Liver (tissue), 9 donors: ENCODE results near the gene ENOPH1. TPM values are rescaled to one million over a fixed set of nuclear protein-coding genes. Genes with fewer than 3 reads are reported as not detected.

Experiments used
- DNase-seq: peaks from one replicate; pipeline ENCODE4 v3.0.0-alpha.2; 2017; ENCODE audit warnings: low spot score
- H3K27ac ChIP-seq, 2 donors: one replicate each; pipeline ENCODE4 v1.7.0; 2013; ENCODE audit warnings: inconsistent platforms in 2 of 2, low read length in 2 of 2, control low read depth in 1 of 2, low read depth in 1 of 2, mild to moderate bottlenecking in 1 of 2
- H3K27me3 ChIP-seq, 4 donors: one replicate each; pipeline versions ENCODE4 v1.6.1 to v1.7.0; 2013; ENCODE audit warnings: low read length in 3 of 4, inconsistent platforms in 1 of 4, mild to moderate bottlenecking in 1 of 4, moderate library complexity in 1 of 4; ENCODE audit not compliant: control insufficient read depth in 4 of 4, insufficient read depth in 4 of 4
- H3K36me3 ChIP-seq, 4 donors: one replicate each; pipeline versions ENCODE4 v1.6.1 to v1.7.0; 2013; ENCODE audit warnings: low read length in 3 of 4, mild to moderate bottlenecking in 3 of 4, low read depth in 1 of 4, moderate library complexity in 1 of 4; ENCODE audit not compliant: control insufficient read depth in 4 of 4, insufficient read depth in 3 of 4
- H3K4me1 ChIP-seq, 4 donors: one replicate each; pipeline versions ENCODE4 v1.6.1 to v1.7.0; 2013; ENCODE audit warnings: low read length in 3 of 4, mild to moderate bottlenecking in 3 of 4, moderate library complexity in 1 of 4; ENCODE audit not compliant: control insufficient read depth in 4 of 4, insufficient read depth in 4 of 4
- H3K4me3 ChIP-seq, 3 donors: one replicate each; pipeline versions ENCODE4 v1.6.1 to v1.7.0; 2013; ENCODE audit warnings: low read length in 3 of 3, control low read depth in 1 of 3, low read depth in 1 of 3, mild to moderate bottlenecking in 1 of 3
- H3K9ac ChIP-seq, 2 donors: one replicate each; pipeline ENCODE4 v1.7.0; 2013; ENCODE audit warnings: low read length in 2 of 2, mild to moderate bottlenecking in 2 of 2, moderate library complexity in 2 of 2, control low read depth in 1 of 2, low read depth in 1 of 2
- H3K9me3 ChIP-seq, 4 donors: one replicate each; pipeline versions ENCODE4 v1.6.1 to v1.7.0; 2013; ENCODE audit warnings: low read length in 3 of 4; ENCODE audit not compliant: control insufficient read depth in 4 of 4
- EGR1 ChIP-seq, 2 donors: IDR thresholded peaks; 2 replicates each; pipeline ENCODE4 v1.6.1; 2016 to 2018; ENCODE audit warnings: antibody characterized with exemption in 2 of 2, low read depth in 2 of 2
- FOXA1 ChIP-seq: IDR thresholded peaks from 2 replicates; pipeline ENCODE4 v1.6.1; 2016; ENCODE audit warnings: antibody characterized with exemption
- FOXA2 ChIP-seq: IDR thresholded peaks from 2 replicates; pipeline ENCODE4 v1.6.1; 2016; ENCODE audit warnings: antibody characterized with exemption
- GABPA ChIP-seq, 2 donors: IDR thresholded peaks in 1 of 2; conservative IDR thresholded peaks in 1 of 2; 2 replicates each; pipeline ENCODE4 v1.6.1; 2016; ENCODE audit warnings: antibody characterized with exemption in 2 of 2, mild to moderate bottlenecking in 1 of 2, moderate library complexity in 1 of 2
- HNF4A ChIP-seq, 2 donors: conservative IDR thresholded peaks; 2 replicates each; pipeline ENCODE4 v1.6.1; 2016; ENCODE audit warnings: antibody characterized with exemption in 2 of 2, mild to moderate bottlenecking in 2 of 2
- HNF4G ChIP-seq: IDR thresholded peaks from 2 replicates; pipeline ENCODE4 v1.6.1; 2016; ENCODE audit warnings: antibody characterized with exemption
- JUND ChIP-seq, 2 donors: IDR thresholded peaks; 2 replicates each; pipeline ENCODE4 v1.6.1; 2016; ENCODE audit warnings: antibody characterized with exemption in 2 of 2
- NR2F2 ChIP-seq: IDR thresholded peaks from 2 replicates; pipeline ENCODE4 v1.6.1; 2016; ENCODE audit warnings: antibody characterized with exemption
- RAD21 ChIP-seq, 2 donors: IDR thresholded peaks; 2 replicates each; pipeline ENCODE4 v1.6.1; 2016; ENCODE audit warnings: antibody characterized with exemption in 2 of 2, mild to moderate bottlenecking in 2 of 2
- RXRA ChIP-seq, 2 donors: IDR thresholded peaks; 2 replicates each; pipeline ENCODE4 v1.6.1; 2017 to 2018; ENCODE audit warnings: antibody characterized with exemption in 2 of 2, mild to moderate bottlenecking in 1 of 2
- SP1 ChIP-seq: IDR thresholded peaks from 2 replicates; pipeline ENCODE4 v1.6.1; 2018; ENCODE audit warnings: antibody characterized with exemption, mild to moderate bottlenecking
- TAF1 ChIP-seq: conservative IDR thresholded peaks from 2 replicates; pipeline ENCODE4 v1.6.1; 2016; ENCODE audit warnings: antibody characterized with exemption, mild to moderate bottlenecking
- YY1 ChIP-seq: IDR thresholded peaks from 2 replicates; pipeline ENCODE4 v1.6.1; 2016; ENCODE audit warnings: antibody characterized with exemption, mild to moderate bottlenecking
- WGBS: extraction: QIAGEN DNeasy Blood & Tissue Kit; methylation state at CpG from one replicate; pipeline ENCODE4 v1.1.7; 2013; 5-methylcytosine and 5-hydroxymethylcytosine counted together
- polyA plus RNA-seq, 2 donors: library from polyadenylated mRNA; stranded (reverse) in 1 of 2; unstranded in 1 of 2; fragments of 200-250 nt in 1 of 2; fragments of >200 nt in 1 of 2; fragmentation: Nextera tagmentation in 1 of 2; extraction: Ambion mirVana in 1 of 2; gene quantifications; one replicate each; pipeline versions ENCODE4 v1.2.1 to v1.2.3, GENCODE V29; 2013 to 2015
- total RNA-seq, 2 donors: library from RNA; depleted of rRNA; stranded (reverse); fragments of >200 nt; gene quantifications; one replicate each; pipeline ENCODE4 v1.2.3, GENCODE V29; 2014
- TF ChIP-seq, protein P1 (sequence below): IDR thresholded peaks from 2 replicates; pipeline ENCODE4 v1.6.1; 2016; ENCODE audit warnings: antibody characterized with exemption
- TF ChIP-seq, protein P2 (sequence below): IDR thresholded peaks from 2 replicates; pipeline ENCODE4 v1.6.1; 2016; ENCODE audit warnings: antibody characterized with exemption
- TF ChIP-seq, protein P3 (sequence below): IDR thresholded peaks from 2 replicates; pipeline ENCODE4 v1.6.1; 2016; ENCODE audit warnings: antibody characterized with exemption
- TF ChIP-seq, protein P4 (sequence below): IDR thresholded peaks from 2 replicates; pipeline ENCODE4 v1.6.1; 2016; ENCODE audit warnings: antibody characterized with exemption, mild to moderate bottlenecking
- TF ChIP-seq, protein P5 (sequence below): fragments of 150-350 bp; IDR thresholded peaks from 2 replicates; pipeline ENCODE4 v1.5.1; 2017; ENCODE audit warnings: improper control_type of control experiment, low read depth, low read length; ENCODE audit not compliant: missing input control
- donor health status: healthy.
- donor health status: healthy.
- donor health status: healthy.
- donor health status: healthy.
- donor health status: healthy.

ENOPH1 gene
- total and polyA plus RNA-seq, 4 donors = 12.1 to 20.0 (median 12.8) TPM

DNA sequence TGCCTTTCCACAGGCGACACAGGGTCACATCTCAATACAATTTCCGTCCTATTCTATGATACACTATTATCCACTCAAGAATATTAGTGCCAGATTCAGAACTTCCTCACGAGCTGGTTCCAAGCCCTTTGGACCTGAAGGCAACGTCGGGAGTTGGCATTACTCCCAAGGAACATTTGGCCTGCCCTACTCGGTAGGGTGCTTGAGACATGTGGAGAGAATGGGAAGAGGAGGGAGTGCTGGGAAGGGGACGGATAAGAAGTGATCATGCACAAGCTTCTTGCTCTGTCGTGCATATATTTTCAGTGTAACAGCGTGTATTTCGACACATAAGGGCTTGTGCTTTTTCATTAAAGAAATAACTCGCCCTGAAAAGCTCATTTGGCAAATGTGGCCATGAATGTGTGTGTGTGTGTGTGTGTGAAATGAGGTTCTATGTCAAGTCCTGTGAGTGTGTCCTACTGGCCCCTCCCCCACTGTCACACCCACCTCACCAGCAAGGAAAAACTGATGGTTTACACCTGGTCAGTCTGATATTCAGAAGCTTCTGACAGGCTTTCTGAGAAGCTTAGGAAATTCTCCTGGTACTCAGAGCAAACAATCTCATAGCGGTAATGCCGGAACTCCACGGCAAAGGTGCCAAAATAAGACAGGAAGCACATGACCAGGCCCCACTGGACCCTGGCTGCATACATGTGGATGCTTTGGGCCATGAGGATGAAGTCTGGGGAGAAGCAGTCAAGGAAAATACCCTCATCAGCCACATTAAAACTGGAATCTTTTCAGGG lies 54.8 kb downstream of the ENOPH1 start:
- Histone ChIP-seq H3K36me3 (peaks cover 0 to 4% (median 0%) of the 10 kb centered on the region in 4 donors), H3K9ac (no peak overlapping the region), H3K4me3 (no peak overlapping the region), H3K4me1 (peaks cover 0 to 3% (median 0%) of the 10 kb centered on the region in 4 donors), H3K9me3 (no peaks in the 10 kb centered on the region), H3K27me3 (no peaks in the 10 kb centered on the region), H3K27ac (no peak overlapping the region)
- TF ChIP-seq RXRA (IDR thresholded peaks at IDR 0.05) (no peak), EGR1 (IDR thresholded peaks at IDR 0.05; ENCODE audit: low read depth in 2 of 2) (no peak), FOXA1 (no peak), SP1 (no peak), TAF1 (no peak), GABPA (IDR thresholded peaks at IDR 0.05 in 1 of 2, conservative IDR thresholded peaks at IDR 0.05 in 1 of 2) (no peak), RAD21 (IDR thresholded peaks at IDR 0.05) (no peak), FOXA2 (no peak)
- TF ChIP-seq, protein P1, sequence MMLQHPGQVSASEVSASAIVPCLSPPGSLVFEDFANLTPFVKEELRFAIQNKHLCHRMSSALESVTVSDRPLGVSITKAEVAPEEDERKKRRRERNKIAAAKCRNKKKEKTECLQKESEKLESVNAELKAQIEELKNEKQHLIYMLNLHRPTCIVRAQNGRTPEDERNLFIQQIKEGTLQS = no peak
- TF ChIP-seq, protein P2, sequence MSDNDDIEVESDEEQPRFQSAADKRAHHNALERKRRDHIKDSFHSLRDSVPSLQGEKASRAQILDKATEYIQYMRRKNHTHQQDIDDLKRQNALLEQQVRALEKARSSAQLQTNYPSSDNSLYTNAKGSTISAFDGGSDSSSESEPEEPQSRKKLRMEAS = no peak
- TF ChIP-seq, protein P3, sequence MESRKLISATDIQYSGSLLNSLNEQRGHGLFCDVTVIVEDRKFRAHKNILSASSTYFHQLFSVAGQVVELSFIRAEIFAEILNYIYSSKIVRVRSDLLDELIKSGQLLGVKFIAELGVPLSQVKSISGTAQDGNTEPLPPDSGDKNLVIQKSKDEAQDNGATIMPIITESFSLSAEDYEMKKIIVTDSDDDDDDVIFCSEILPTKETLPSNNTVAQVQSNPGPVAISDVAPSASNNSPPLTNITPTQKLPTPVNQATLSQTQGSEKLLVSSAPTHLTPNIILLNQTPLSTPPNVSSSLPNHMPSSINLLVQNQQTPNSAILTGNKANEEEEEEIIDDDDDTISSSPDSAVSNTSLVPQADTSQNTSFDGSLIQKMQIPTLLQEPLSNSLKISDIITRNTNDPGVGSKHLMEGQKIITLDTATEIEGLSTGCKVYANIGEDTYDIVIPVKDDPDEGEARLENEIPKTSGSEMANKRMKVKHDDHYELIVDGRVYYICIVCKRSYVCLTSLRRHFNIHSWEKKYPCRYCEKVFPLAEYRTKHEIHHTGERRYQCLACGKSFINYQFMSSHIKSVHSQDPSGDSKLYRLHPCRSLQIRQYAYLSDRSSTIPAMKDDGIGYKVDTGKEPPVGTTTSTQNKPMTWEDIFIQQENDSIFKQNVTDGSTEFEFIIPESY = no peak
- TF ChIP-seq, protein P4, sequence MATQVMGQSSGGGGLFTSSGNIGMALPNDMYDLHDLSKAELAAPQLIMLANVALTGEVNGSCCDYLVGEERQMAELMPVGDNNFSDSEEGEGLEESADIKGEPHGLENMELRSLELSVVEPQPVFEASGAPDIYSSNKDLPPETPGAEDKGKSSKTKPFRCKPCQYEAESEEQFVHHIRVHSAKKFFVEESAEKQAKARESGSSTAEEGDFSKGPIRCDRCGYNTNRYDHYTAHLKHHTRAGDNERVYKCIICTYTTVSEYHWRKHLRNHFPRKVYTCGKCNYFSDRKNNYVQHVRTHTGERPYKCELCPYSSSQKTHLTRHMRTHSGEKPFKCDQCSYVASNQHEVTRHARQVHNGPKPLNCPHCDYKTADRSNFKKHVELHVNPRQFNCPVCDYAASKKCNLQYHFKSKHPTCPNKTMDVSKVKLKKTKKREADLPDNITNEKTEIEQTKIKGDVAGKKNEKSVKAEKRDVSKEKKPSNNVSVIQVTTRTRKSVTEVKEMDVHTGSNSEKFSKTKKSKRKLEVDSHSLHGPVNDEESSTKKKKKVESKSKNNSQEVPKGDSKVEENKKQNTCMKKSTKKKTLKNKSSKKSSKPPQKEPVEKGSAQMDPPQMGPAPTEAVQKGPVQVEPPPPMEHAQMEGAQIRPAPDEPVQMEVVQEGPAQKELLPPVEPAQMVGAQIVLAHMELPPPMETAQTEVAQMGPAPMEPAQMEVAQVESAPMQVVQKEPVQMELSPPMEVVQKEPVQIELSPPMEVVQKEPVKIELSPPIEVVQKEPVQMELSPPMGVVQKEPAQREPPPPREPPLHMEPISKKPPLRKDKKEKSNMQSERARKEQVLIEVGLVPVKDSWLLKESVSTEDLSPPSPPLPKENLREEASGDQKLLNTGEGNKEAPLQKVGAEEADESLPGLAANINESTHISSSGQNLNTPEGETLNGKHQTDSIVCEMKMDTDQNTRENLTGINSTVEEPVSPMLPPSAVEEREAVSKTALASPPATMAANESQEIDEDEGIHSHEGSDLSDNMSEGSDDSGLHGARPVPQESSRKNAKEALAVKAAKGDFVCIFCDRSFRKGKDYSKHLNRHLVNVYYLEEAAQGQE = no peak
- no peak for DNase-seq
- WGBS = 84% methylated on average over 14 of the region's 14 CpGs

DNA sequence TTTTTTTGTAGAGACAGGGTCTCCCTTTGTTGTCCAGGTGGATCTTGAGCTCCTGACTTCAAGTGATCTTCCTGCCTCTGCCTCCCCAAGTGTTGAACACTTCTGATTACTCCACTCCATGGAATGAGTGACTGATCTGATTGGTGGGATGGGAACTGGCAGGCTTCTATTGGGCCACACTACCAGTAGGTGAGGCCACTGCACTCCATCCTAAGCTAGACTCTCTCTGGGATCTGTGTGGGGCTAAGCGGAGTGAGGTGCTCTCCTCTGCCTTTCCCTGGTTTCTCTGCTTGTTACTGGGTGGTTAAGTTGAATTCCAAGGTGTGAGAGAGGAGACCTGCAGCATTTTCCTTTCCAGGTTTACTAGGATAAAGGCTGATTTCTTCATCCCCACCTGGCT lies 58.7 kb downstream of the ENOPH1 start:
- Histone ChIP-seq H3K27ac (no peak overlapping the region), H3K9me3 (no peaks in the 10 kb centered on the region), H3K27me3 (no peaks in the 10 kb centered on the region), H3K4me3 (no peak overlapping the region), H3K4me1 (peaks cover 0 to 3% (median 0%) of the 10 kb centered on the region in 4 donors), H3K36me3 (peaks cover 0 to 4% (median 0%) of the 10 kb centered on the region in 4 donors), H3K9ac (no peak overlapping the region)
- 100% methylated on average over 1 of the region's 1 CpG for WGBS
- no peak for DNase-seq
- no peak for TF ChIP-seq FOXA2
- TF ChIP-seq TAF1 = no peak
- no peak for TF ChIP-seq HNF4A (conservative IDR thresholded peaks at IDR 0.05)
- TF ChIP-seq RXRA (IDR thresholded peaks at IDR 0.05) = no peak
- TF ChIP-seq, protein P5, sequence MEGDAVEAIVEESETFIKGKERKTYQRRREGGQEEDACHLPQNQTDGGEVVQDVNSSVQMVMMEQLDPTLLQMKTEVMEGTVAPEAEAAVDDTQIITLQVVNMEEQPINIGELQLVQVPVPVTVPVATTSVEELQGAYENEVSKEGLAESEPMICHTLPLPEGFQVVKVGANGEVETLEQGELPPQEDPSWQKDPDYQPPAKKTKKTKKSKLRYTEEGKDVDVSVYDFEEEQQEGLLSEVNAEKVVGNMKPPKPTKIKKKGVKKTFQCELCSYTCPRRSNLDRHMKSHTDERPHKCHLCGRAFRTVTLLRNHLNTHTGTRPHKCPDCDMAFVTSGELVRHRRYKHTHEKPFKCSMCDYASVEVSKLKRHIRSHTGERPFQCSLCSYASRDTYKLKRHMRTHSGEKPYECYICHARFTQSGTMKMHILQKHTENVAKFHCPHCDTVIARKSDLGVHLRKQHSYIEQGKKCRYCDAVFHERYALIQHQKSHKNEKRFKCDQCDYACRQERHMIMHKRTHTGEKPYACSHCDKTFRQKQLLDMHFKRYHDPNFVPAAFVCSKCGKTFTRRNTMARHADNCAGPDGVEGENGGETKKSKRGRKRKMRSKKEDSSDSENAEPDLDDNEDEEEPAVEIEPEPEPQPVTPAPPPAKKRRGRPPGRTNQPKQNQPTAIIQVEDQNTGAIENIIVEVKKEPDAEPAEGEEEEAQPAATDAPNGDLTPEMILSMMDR = no peak
- TF ChIP-seq, protein P3 = no peak
- no peak for TF ChIP-seq FOXA1
- TF ChIP-seq SP1 = no peak
- no peak for TF ChIP-seq YY1
- TF ChIP-seq, protein P2 = no peak
- no peak for TF ChIP-seq JUND (IDR thresholded peaks at IDR 0.05)
- TF ChIP-seq GABPA (IDR thresholded peaks at IDR 0.05 in 1 of 2, conservative IDR thresholded peaks at IDR 0.05 in 1 of 2) = no peak
- TF ChIP-seq HNF4G = no peak
- TF ChIP-seq NR2F2 = no peak
